SK-N-SH (cell line): ENCODE results near the gene SEPSECS. TPM values are rescaled to one million over a fixed set of nuclear protein-coding genes. Genes with fewer than 3 reads are reported as not detected.

Source experiments
- CTCF ChIA-PET: fragments of 300-600, 350-600 bp; formaldehyde crosslinking; extraction: SDS; loops from one replicate; lab custom pipeline; 2021; lab: Yijun Ruan, JAX
- POLR2A ChIA-PET: fragments of 350-600 bp; sonication (Branson Sonifier 250); formaldehyde crosslinking; extraction: SDS; loops from one replicate; lab custom pipeline; 2020; ENCODE audit warnings: antibody characterized with exemption, inconsistent platforms; lab: Yijun Ruan, JAX
- DNase-seq: peaks from one replicate; pipeline ENCODE4 v3.0.0; 2012
- H2AFZ ChIP-seq: fragments of 200-600 bp; sonication (generic); 2 replicates; pipeline ENCODE4 v1.8.1; 2016; ENCODE audit warnings: antibody characterized with exemption, mild to moderate bottlenecking, low read depth
- H3F3A ChIP-seq: fragments of 200-600 bp; sonication (generic); replicated peaks from 2 replicates; pipeline ENCODE3; 2016; ENCODE audit warnings: antibody characterized with exemption, mild to moderate bottlenecking; ENCODE audit not compliant: insufficient read depth
- H3K27ac ChIP-seq, 2 experiments: fragments of 200-500 bp in 1 of 2; fragments of 200-600 bp in 1 of 2; sonication (Bioruptor generic) in 1 of 2; sonication (generic), shearing (Covaris generic) in 1 of 2; 2 replicates each; pipeline versions ENCODE4 v1.5.1 to v1.6.1; 2014 to 2016; ENCODE audit warnings: low read depth in 2 of 2, inconsistent platforms in 1 of 2, low read length in 1 of 2, mild to moderate bottlenecking in 1 of 2, mixed read lengths in 1 of 2
- H3K27me3 ChIP-seq: fragments of 200-600 bp; sonication (generic), shearing (Covaris generic); 2 replicates; pipeline ENCODE4 v1.6.1; 2016; ENCODE audit warnings: mixed run types; ENCODE audit not compliant: insufficient read depth
- H3K36me3 ChIP-seq, 2 experiments: fragments of 200-500 bp in 1 of 2; fragments of 200-600 bp in 1 of 2; sonication (Bioruptor generic) in 1 of 2; sonication (generic) in 1 of 2; replicated peaks in 1 of 2; 2 replicates each; pipeline versions ENCODE3 to v1.5.1; 2014 to 2016; ENCODE audit warnings: low read length in 1 of 2, mild to moderate bottlenecking in 1 of 2; ENCODE audit not compliant: insufficient read depth in 2 of 2, control insufficient read depth in 1 of 2
- H3K4me1 ChIP-seq, 2 experiments: fragments of 200-500 bp in 1 of 2; fragments of 200-600 bp in 1 of 2; sonication (Bioruptor generic) in 1 of 2; sonication (generic), shearing (Covaris generic) in 1 of 2; 2 replicates each; pipeline versions ENCODE4 v1.5.1 to v1.6.1; 2014 to 2016; ENCODE audit warnings: low read depth in 1 of 2, low read length in 1 of 2, mixed run types in 1 of 2; ENCODE audit not compliant: insufficient read depth in 2 of 2, control insufficient read depth in 1 of 2
- H3K4me2 ChIP-seq: fragments of 200-600 bp; sonication (generic), shearing (Covaris generic); 2 replicates; pipeline ENCODE4 v1.6.1; 2017; ENCODE audit warnings: mixed run types
- H3K4me3 ChIP-seq, 2 experiments: fragments of 200-500 bp in 1 of 2; fragments of 200-600 bp in 1 of 2; sonication (Bioruptor generic) in 1 of 2; sonication (generic), shearing (Covaris generic) in 1 of 2; 2 replicates each; pipeline versions ENCODE4 v1.5.1 to v1.8.1; 2014 to 2016; ENCODE audit warnings: low read depth in 2 of 2, inconsistent platforms in 1 of 2, low read length in 1 of 2, mild to moderate bottlenecking in 1 of 2, mixed read lengths in 1 of 2, moderate library complexity in 1 of 2
- H3K79me2 ChIP-seq: fragments of 200-600 bp; sonication (generic); 2 replicates; pipeline ENCODE4 v1.8.1; 2017; ENCODE audit warnings: mild to moderate bottlenecking; ENCODE audit not compliant: insufficient read depth
- H3K9ac ChIP-seq: fragments of 200-600 bp; sonication (generic); 2 replicates; pipeline ENCODE4 v1.6.1; 2017; ENCODE audit warnings: mixed run types
- H3K9me2 ChIP-seq: fragments of 200-600 bp; sonication (generic); 2 replicates; pipeline ENCODE4 v1.6.1; 2017; ENCODE audit warnings: mixed run types
- H3K9me3 ChIP-seq: fragments of 200-600 bp; sonication (generic); 2 replicates; pipeline ENCODE4 v1.6.1; 2017; ENCODE audit warnings: mixed run types, mild to moderate bottlenecking, moderate library complexity
- H4K20me1 ChIP-seq: fragments of 200-600 bp; sonication (generic); 2 replicates; pipeline ENCODE4 v1.6.1; 2017; ENCODE audit warnings: mild to moderate bottlenecking, mixed run types; ENCODE audit not compliant: insufficient read depth
- CTCF ChIP-seq: fragments of 200-600 bp; sonication (generic); IDR thresholded peaks from 2 replicates; pipeline ENCODE4 v1.6.1; 2017; ENCODE audit warnings: antibody characterized with exemption, mild to moderate bottlenecking, moderate library complexity
- FOXM1 ChIP-seq: IDR thresholded peaks from 2 replicates; pipeline ENCODE4 v1.4.0; 2012; ENCODE audit warnings: low read depth, mild to moderate bottlenecking
- RAD21 ChIP-seq: IDR thresholded peaks from 2 replicates; pipeline ENCODE4 v1.6.1; 2012; ENCODE audit warnings: mild to moderate bottlenecking, low read length
- RCOR1 ChIP-seq: fragments of 150-350 bp; IDR thresholded peaks from 2 replicates; pipeline ENCODE4 v1.6.1; 2017; ENCODE audit warnings: antibody characterized with exemption, low read length
- SMC3 ChIP-seq: IDR thresholded peaks from 2 replicates; pipeline ENCODE4 v1.6.1; 2012; ENCODE audit warnings: low read depth, low read length, improper control_type of control experiment
- TAF1 ChIP-seq: IDR thresholded peaks from 2 replicates; pipeline ENCODE4 v1.6.1; 2012; ENCODE audit warnings: low read depth, mild to moderate bottlenecking, low read length, moderate library complexity, borderline replicate concordance
- TCF12 ChIP-seq: IDR thresholded peaks from 2 replicates; pipeline ENCODE4 v1.4.0; 2012
- YY1 ChIP-seq: IDR thresholded peaks from 2 replicates; pipeline ENCODE4 v1.4.0; 2012; ENCODE audit warnings: low read depth, mild to moderate bottlenecking
- ZBTB33 ChIP-seq: IDR thresholded peaks from 2 replicates; pipeline ENCODE4 v1.4.0; 2012; ENCODE audit warnings: low read depth, borderline replicate concordance
- WGBS: methylation state at CpG from one replicate; pipeline ENCODE4 v1.1.6; 2017; ENCODE audit warnings: low lambda C conversion rate; 5-methylcytosine and 5-hydroxymethylcytosine counted together
- polyA plus RNA-seq, 3 experiments: library from polyadenylated mRNA; depleted of rRNA; stranded (reverse); fragments of >200 nt; gene quantifications; 2 replicates each; pipeline ENCODE4 v1.2.3, GENCODE V29; 2012

SEPSECS gene
- polyA plus RNA-seq, 1 of the 3 experiments (the other 2 are of a cell fraction): 2.0 TPM

- no peak overlapping the region for H2AFZ ChIP-seq
- H4K20me1 ChIP-seq: no peaks in the 10 kb centered on the region
- TF ChIP-seq TCF12 (no peak), RAD21 (no peak), FOXM1 (no peak)
- H3K9ac ChIP-seq: no peak overlapping the region
- no peak overlapping the region for H3K4me2 ChIP-seq
- no peaks in the 10 kb centered on the region for H3F3A ChIP-seq
- WGBS: 84% methylated on average over 5 of the region's 5 CpGs
- no peaks in the 10 kb centered on the region for H3K27me3 ChIP-seq
- POLR2A ChIA-PET: no interaction called here
- H3K79me2 ChIP-seq: no peaks in the 10 kb centered on the region
- H3K9me2 ChIP-seq: no peaks in the 10 kb centered on the region
- no peaks in the 10 kb centered on the region for H3K9me3 ChIP-seq
- H3K4me1 ChIP-seq: no peaks in the 10 kb centered on the region
- DNase-seq: no peak
- CTCF ChIA-PET: no interaction called here
- H3K36me3 ChIP-seq: no peaks in the 10 kb centered on the region
- no peak overlapping the region for H3K4me3 ChIP-seq
- H3K27ac ChIP-seq: no peak overlapping the region
These were observed 22.7 kb upstream of the SEPSECS start for GRCh38 chr4:25182937-25183336.

GRCh38 chr4:25180524-25181131 is 20.4 kb upstream of the SEPSECS start:
- peak; percentile 20 for DNase-seq
- no peak overlapping the region for H3K4me3 ChIP-seq
- no peaks in the 10 kb centered on the region for H3K4me1 ChIP-seq
- CTCF ChIA-PET: interaction anchor here (0.8 to 4.1 kb wide), 6 partner anchors 13 to 192 kb away, joined by 3 to 21 read pairs (median 3); no protein-coding TSS in a partner anchor
- TF ChIP-seq CTCF (peak; percentile 76), TAF1 (no peak), RAD21 (peak; percentile 59), RCOR1 (no peak), YY1 (no peak), ZBTB33 (no peak), SMC3 (peak; percentile 55)
- WGBS: 67% methylated on average over 3 of the region's 3 CpGs
- no peaks in the 10 kb centered on the region for H3K79me2 ChIP-seq
- H3F3A ChIP-seq: no peaks in the 10 kb centered on the region
- H3K9me2 ChIP-seq: no peaks in the 10 kb centered on the region
- H3K36me3 ChIP-seq: no peaks in the 10 kb centered on the region
- H2AFZ ChIP-seq: no peak overlapping the region
- H4K20me1 ChIP-seq: no peaks in the 10 kb centered on the region
- H3K9me3 ChIP-seq: no peaks in the 10 kb centered on the region
- H3K9ac ChIP-seq: no peak overlapping the region
- H3K4me2 ChIP-seq: no peak overlapping the region
- POLR2A ChIA-PET: no interaction called here
- H3K27ac ChIP-seq: no peak overlapping the region
- H3K27me3 ChIP-seq: no peaks in the 10 kb centered on the region
